HG03045 (cell line): ENCODE results near the gene MAPK7.
"Not testable (repeated sequence)": the region's sequence is repeated elsewhere in the genome, so short reads cannot be mapped to it uniquely, and the experiment has no call there.

Experiments used
- ATAC-seq: cut with Tn5 transposase; IDR thresholded peaks from one replicate; pipeline ENCODE4 v1.9.1; 2021; ENCODE audit warnings: mild to moderate bottlenecking, moderate library complexity; ENCODE audit not compliant: unreplicated experiment

Gene MAPK7

GRCh38 chr17:19342611-19343255, 35.6 kb upstream of the MAPK7 start:
- no peak for ATAC-seq

GRCh38 chr17:19343256-19343630, 35.1 kb upstream of the MAPK7 start:
- ATAC-seq = no peak

- no peak for ATAC-seq
Measured at GRCh38 chr17:19343671-19344151, 34.6 kb upstream of the MAPK7 start.

GRCh38 chr17:19344311-19345066, 33.8 kb upstream of the MAPK7 start:
- ATAC-seq = no peak

GRCh38 chr17:19345067-19345460, 33.2 kb upstream of the MAPK7 start:
- ATAC-seq = no peak

- ATAC-seq = no peak
Measured at GRCh38 chr17:19345486-19346350, 32.6 kb upstream of the MAPK7 start.

GRCh38 chr17:19346351-19347255, 31.7 kb upstream of the MAPK7 start:
- ATAC-seq = no peak

- no peak for ATAC-seq
Measured at GRCh38 chr17:19347323-19348080, 30.8 kb upstream of the MAPK7 start.

- no peak for ATAC-seq
Measured at GRCh38 chr17:19348081-19348650, 30.1 kb upstream of the MAPK7 start.

- no peak for ATAC-seq
Measured at GRCh38 chr17:19348806-19349205, 29.5 kb upstream of the MAPK7 start.

- ATAC-seq = not testable (repeated sequence)
Measured at GRCh38 chr17:19353401-19353800, 24.9 kb upstream of the MAPK7 start.

- ATAC-seq = no peak
Measured at GRCh38 chr17:19354748-19355147, 23.6 kb upstream of the MAPK7 start.

GRCh38 chr17:19357351-19357750, 20.9 kb upstream of the MAPK7 start:
- ATAC-seq = no peak

- no peak for ATAC-seq
Measured at GRCh38 chr17:19357761-19358160, 20.5 kb upstream of the MAPK7 start.

GRCh38 chr17:19359151-19359550, 19.1 kb upstream of the MAPK7 start:
- ATAC-seq = no peak

GRCh38 chr17:19359856-19360255, 18.4 kb upstream of the MAPK7 start:
- ATAC-seq = no peak

- ATAC-seq = no peak
Measured at GRCh38 chr17:19360772-19361171, 17.5 kb upstream of the MAPK7 start.

GRCh38 chr17:19361326-19361725, 17.0 kb upstream of the MAPK7 start:
- ATAC-seq = no peak

- ATAC-seq = no peak
Measured at GRCh38 chr17:19361944-19362276, 16.4 kb upstream of the MAPK7 start.
